GM12878 (cell line): ENCODE data around the gene CD72. TPM values are rescaled to one million over a fixed set of nuclear protein-coding genes. Genes with fewer than 3 reads are reported as not detected.

Experiments
- BMI1 ChIP-seq: fragments of 450-650 bp; IDR thresholded peaks from 2 replicates; pipeline ENCODE4 v1.6.1; 2016; ENCODE audit warnings: mild to moderate bottlenecking, moderate library complexity, borderline replicate concordance
- CBX3 ChIP-seq: fragments of 200-600 bp; sonication (generic); IDR thresholded peaks from 2 replicates; pipeline ENCODE4 v1.6.1; 2016; ENCODE audit warnings: low read depth, borderline replicate concordance
- CBX5 ChIP-seq: sonication (generic); IDR thresholded peaks from 2 replicates; pipeline ENCODE4 v1.6.1; 2016; ENCODE audit warnings: low read depth, moderate library complexity, mild to moderate bottlenecking, inconsistent platforms
- CHD1 ChIP-seq: IDR thresholded peaks from 2 replicates; pipeline ENCODE4 v1.6.1; 2012; ENCODE audit warnings: low read depth, low read length, improper control_type of control experiment
- CHD2 ChIP-seq: IDR thresholded peaks from 2 replicates; pipeline ENCODE4 v1.6.1; 2011; ENCODE audit warnings: low read depth, low read length, improper control_type of control experiment, borderline replicate concordance
- EED ChIP-seq: sonication (generic); IDR thresholded peaks from 2 replicates; pipeline ENCODE4 v1.6.1; 2016; ENCODE audit warnings: antibody characterized with exemption, low read depth
- EZH2 ChIP-seq: IDR thresholded peaks from 2 replicates; pipeline ENCODE4 v1.6.1; 2012; ENCODE audit warnings: low read depth, mild to moderate bottlenecking, control low read depth, inconsistent platforms, low read length, borderline replicate concordance; ENCODE audit not compliant: control insufficient read depth
- HCFC1 ChIP-seq: fragments of 150-350 bp; IDR thresholded peaks from 2 replicates; pipeline ENCODE4 v1.6.1; 2014; ENCODE audit warnings: low read length
- HDGF ChIP-seq: fragments of 450-650 bp; IDR thresholded peaks from 2 replicates; pipeline ENCODE4 v1.6.1; 2016; ENCODE audit warnings: antibody characterized with exemption
- IKZF1 ChIP-seq: fragments of 450-650 bp; conservative IDR thresholded peaks from 2 replicates; pipeline ENCODE4 v1.6.1; 2017; ENCODE audit warnings: antibody characterized with exemption, mild to moderate bottlenecking
- MEF2B ChIP-seq: fragments of 450-650 bp; IDR thresholded peaks from 2 replicates; pipeline ENCODE4 v1.6.1; 2018; ENCODE audit warnings: mild to moderate bottlenecking, moderate library complexity; ENCODE audit not compliant: partially characterized antibody, poor library complexity, severe bottlenecking
- MTA2 ChIP-seq: fragments of 450-650 bp; IDR thresholded peaks from 2 replicates; pipeline ENCODE4 v1.6.1; 2016; ENCODE audit warnings: low read depth, mild to moderate bottlenecking, moderate library complexity
- NFYB ChIP-seq: IDR thresholded peaks from 2 replicates; pipeline ENCODE4 v1.6.1; 2011; ENCODE audit warnings: low read depth, mild to moderate bottlenecking, low read length, improper control_type of control experiment, moderate library complexity; ENCODE audit not compliant: insufficient read depth
- PAX8 ChIP-seq: fragments of 450-650 bp; IDR thresholded peaks from 2 replicates; pipeline ENCODE4 v1.6.1; 2017; ENCODE audit warnings: mild to moderate bottlenecking, moderate library complexity
- POU2F2 ChIP-seq: IDR thresholded peaks from 3 replicates; pipeline ENCODE4 v1.6.1; 2011; ENCODE audit warnings: low read depth, mild to moderate bottlenecking, low read length, borderline replicate concordance
- RCOR1 ChIP-seq: conservative IDR thresholded peaks from 2 replicates; pipeline ENCODE4 v1.6.1; 2012; ENCODE audit warnings: low read depth, low read length, improper control_type of control experiment
- RFX5 ChIP-seq: IDR thresholded peaks from 2 replicates; pipeline ENCODE4 v1.6.1; 2011; ENCODE audit warnings: low read depth, low read length, improper control_type of control experiment
- SIN3A ChIP-seq: IDR thresholded peaks from 2 replicates; pipeline ENCODE4 v1.6.1; 2012; ENCODE audit warnings: low read depth, low read length, improper control_type of control experiment
- SMC3 ChIP-seq: IDR thresholded peaks from 2 replicates; pipeline ENCODE4 v1.6.1; 2011; ENCODE audit warnings: low read length, improper control_type of control experiment, borderline replicate concordance
- SP1 ChIP-seq: IDR thresholded peaks from one replicate; pipeline ENCODE4 v1.6.1; 2011; ENCODE audit warnings: low read depth, low read length
- WRNIP1 ChIP-seq: IDR thresholded peaks from 2 replicates; pipeline ENCODE4 v1.6.1; 2011; ENCODE audit warnings: low read depth, low read length, improper control_type of control experiment, borderline replicate concordance
- ZNF687 ChIP-seq: fragments of 450-650 bp; IDR thresholded peaks from 2 replicates; pipeline ENCODE4 v1.6.1; 2017; ENCODE audit warnings: mild to moderate bottlenecking, moderate library complexity
- polyA plus RNA-seq, 11 experiments: library from polyadenylated mRNA; depleted of rRNA in 4 of 11; unstranded in 6 of 11; stranded (reverse) in 5 of 11; fragments of >200 nt; fragmentation: Nextera tagmentation in 4 of 11; fragmentation: Illumina TruSeq in 1 of 11; extraction: Ambion mirVana in 4 of 11; extraction: Trizol in 1 of 11; gene quantifications; 1 replicate in 1 of 11; 2 replicates in 10 of 11; pipeline versions ENCODE4 v1.2.1 to v1.2.3, GENCODE V29; 2011 to 2016; ENCODE audit warnings: inconsistent platforms in 2 of 11, missing spikeins in 2 of 11, low read depth in 1 of 11
- total RNA-seq, 4 experiments: library from RNA; depleted of rRNA in 3 of 4; stranded (reverse); fragments of >200 nt in 3 of 4; fragmentation: Illumina TruSeq in 1 of 4; extraction: Trizol in 1 of 4; gene quantifications; 2 replicates each; pipeline versions ENCODE4 v1.2.1 to v1.2.3, GENCODE V29; 2013 to 2021
- TF ChIP-seq, protein P1 (sequence below): fragments of 450-650 bp; IDR thresholded peaks from 2 replicates; pipeline ENCODE4 v1.6.1; 2016; ENCODE audit warnings: mild to moderate bottlenecking

CD72 gene
- total and polyA plus RNA-seq, 10 of the 15 experiments (the other 5 are each of a cell fraction or from before 2014, with no cell fraction given): 2.1 to 14.2 (median 4.4) TPM

DNA sequence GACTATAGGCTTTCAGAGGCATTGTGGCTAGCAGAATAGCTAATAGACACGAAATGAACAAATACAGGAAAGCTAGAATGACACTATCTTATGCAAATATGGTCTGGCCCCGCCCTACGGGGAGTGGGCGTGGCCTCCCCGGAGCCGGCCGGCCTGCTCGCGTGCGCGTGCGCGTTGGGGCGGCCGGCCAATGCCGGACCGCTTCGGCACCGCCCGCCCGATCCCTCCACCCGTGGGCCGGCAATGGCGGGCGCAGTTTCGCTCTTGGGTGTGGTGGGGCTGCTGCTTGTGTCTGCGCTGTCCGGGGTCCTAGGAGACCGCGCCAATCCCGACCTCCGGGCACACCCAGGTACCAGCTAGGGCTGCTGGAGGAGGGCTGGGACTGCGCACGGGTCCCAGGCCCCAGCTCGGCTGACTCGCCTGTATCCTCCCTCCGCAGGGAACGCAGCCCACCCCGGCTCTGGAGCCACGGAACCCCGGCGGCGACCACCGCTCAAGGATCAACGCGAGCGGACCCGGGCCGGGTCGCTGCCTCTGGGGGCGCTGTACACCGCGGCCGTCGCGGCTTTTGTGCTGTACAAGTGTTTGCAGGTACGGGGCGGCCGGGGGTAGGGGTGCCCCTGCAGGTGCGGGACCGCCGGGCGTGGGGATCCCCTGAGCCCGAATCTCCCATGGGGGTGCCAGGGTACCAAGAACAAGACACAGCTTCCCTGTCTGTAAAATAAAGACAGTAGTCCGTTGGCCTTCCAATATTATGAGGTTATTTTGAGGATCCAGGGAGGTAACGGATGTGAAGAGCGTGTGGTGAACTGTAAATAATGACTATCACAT, 40.1 kb upstream of the CD72 start, which contains the start of gene CCDC107 (continued):
- TF ChIP-seq CHD2 (no peak), HCFC1 (peak; percentile 7; the same call in 1 of the 2 replicates), MEF2B (peak; percentile 64), SMC3 (0 out of 2 replicates have a peak, but pooled peaks have one; percentile 4), CHD1 (no peak), NFYB (no peak), RFX5 (no peak), RCOR1 (no peak), SIN3A (no peak; the same call in 1 of the 2 replicates), BMI1 (no peak), POU2F2 (peak; percentile 99), CBX5 (no peak), ZNF687 (peak; percentile 62), WRNIP1 (no peak), CBX3 (no peak), HDGF (0 out of 2 replicates have a peak, but pooled peaks have one; percentile 26), EZH2 (no peak), MTA2 (peak; percentile 15; the same call in 1 of the 2 replicates), EED (no peak), PAX8 (no peak), SP1 (no peak), IKZF1 (peak; percentile 25; the same call in 1 of the 2 replicates)
- TF ChIP-seq, protein P1, sequence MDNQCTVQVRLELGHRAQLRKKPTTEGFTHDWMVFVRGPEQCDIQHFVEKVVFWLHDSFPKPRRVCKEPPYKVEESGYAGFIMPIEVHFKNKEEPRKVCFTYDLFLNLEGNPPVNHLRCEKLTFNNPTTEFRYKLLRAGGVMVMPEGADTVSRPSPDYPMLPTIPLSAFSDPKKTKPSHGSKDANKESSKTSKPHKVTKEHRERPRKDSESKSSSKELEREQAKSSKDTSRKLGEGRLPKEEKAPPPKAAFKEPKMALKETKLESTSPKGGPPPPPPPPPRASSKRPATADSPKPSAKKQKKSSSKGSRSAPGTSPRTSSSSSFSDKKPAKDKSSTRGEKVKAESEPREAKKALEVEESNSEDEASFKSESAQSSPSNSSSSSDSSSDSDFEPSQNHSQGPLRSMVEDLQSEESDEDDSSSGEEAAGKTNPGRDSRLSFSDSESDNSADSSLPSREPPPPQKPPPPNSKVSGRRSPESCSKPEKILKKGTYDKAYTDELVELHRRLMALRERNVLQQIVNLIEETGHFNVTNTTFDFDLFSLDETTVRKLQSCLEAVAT: 0 out of 2 replicates have a peak, but pooled peaks have one; percentile 55
